Body of pancreas (tissue), 4 donors: Measurements from ENCODE around the gene CNIH1. TPM values are rescaled to one million over a fixed set of nuclear protein-coding genes. Genes with fewer than 3 reads are reported as not detected.
"Not testable (repeated sequence)": the region's sequence is repeated elsewhere in the genome, so short reads cannot be mapped to it uniquely, and the experiment has no call there.

Experiments used
- ATAC-seq: fragments of 150-250 bp; one replicate; pipeline ENCODE4 v1.9.1; 2016
- DNase-seq, 4 donors: peaks; one replicate each; pipeline ENCODE4 v3.0.0-alpha.2; 2019
- H3K27ac ChIP-seq, 4 donors: fragments of 200-600 bp; sonication (generic); 1 replicate in 3 of 4; 2 replicates in 1 of 4; pipeline versions ENCODE4 v1.5.1 to v1.6.1; 2016 to 2019; ENCODE audit warnings: mild to moderate bottlenecking in 1 of 4, mixed read lengths in 1 of 4, moderate library complexity in 1 of 4
- H3K27me3 ChIP-seq, 2 donors: fragments of 200-600 bp; sonication (generic); one replicate each; pipeline ENCODE4 v1.6.0; 2016; ENCODE audit warnings: mild to moderate bottlenecking in 1 of 2
- H3K36me3 ChIP-seq, 2 donors: fragments of 200-600 bp; sonication (generic); replicated peaks in 1 of 2; 2 replicates each; pipeline ENCODE4 v1.5.1; 2016; ENCODE audit warnings: low read depth in 2 of 2; ENCODE audit not compliant: insufficient read depth in 1 of 2
- H3K4me1 ChIP-seq: fragments of 200-600 bp; sonication (generic); one replicate; pipeline ENCODE4 v1.6.0; 2016
- H3K4me3 ChIP-seq, 2 donors: fragments of 200-600 bp; sonication (generic); 1 replicate in 1 of 2; 2 replicates in 1 of 2; pipeline ENCODE4 v1.5.1; 2016 to 2019
- H3K9me3 ChIP-seq, 3 donors: fragments of 200-600 bp; sonication (generic); 1 replicate in 2 of 3; 2 replicates in 1 of 3; pipeline ENCODE4 v1.5.1; 2016
- POLR2A ChIP-seq, 3 donors: fragments of 450-650 bp; IDR thresholded peaks; one replicate each; pipeline ENCODE4 v1.6.1; 2016; ENCODE audit warnings: antibody characterized with exemption in 3 of 3, mild to moderate bottlenecking in 2 of 3
- WGBS, 2 donors: methylation state at CpG; one replicate each; pipeline ENCODE4 v1.1.5; 2017; 5-methylcytosine and 5-hydroxymethylcytosine counted together
- intact Hi-C: fragments of 100-400 bp; cut with DNase I; formaldehyde crosslinking; loops from one replicate; pipeline ENCODE4 v1.15.1; 2023
- total RNA-seq, 2 donors: library from RNA; depleted of rRNA; stranded (reverse); fragments of >200 nt; gene quantifications; one replicate each; pipeline ENCODE4 v1.1.0, GENCODE V29; 2016
- TF ChIP-seq, protein P1 (sequence below), 7 experiments: fragments of 450-650 bp in 4 of 7; fragments of 200-600 bp in 3 of 7; sonication (generic) in 3 of 7; IDR thresholded peaks; one replicate each; pipeline ENCODE4 v1.5.1; 2016 to 2019; ENCODE audit warnings: antibody characterized with exemption in 7 of 7

CNIH1 gene
- total RNA-seq, 2 donors from 2014 or later, result 15.2 to 18.2 TPM

DNA sequence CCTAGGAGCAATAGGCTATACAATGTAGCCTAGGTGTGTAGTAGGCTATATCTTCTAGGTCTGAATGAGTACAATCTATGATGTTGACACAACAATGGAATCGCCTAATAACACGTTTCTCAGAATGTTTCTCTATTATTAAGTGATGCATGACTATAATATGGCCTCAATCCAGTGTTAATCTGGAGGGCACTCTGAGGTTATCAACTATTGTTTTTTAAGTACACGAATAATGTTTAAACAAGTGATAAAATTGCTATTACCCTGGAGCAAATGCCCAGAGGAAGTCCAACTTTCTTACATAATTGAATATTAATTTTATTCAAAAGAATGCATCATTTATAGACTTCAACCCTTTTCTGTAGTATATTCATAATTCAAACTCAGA is 16.4 kb upstream of the CNIH1 start:
- Histone ChIP-seq H3K9me3 (peaks cover 0 to 8% (median 0%) of the 10 kb centered on the region in 3 donors), H3K4me3 (no peak overlapping the region), H3K27me3 (peaks cover 0 to 21% of the 10 kb centered on the region in 2 donors), H3K4me1 (no peaks in the 10 kb centered on the region), H3K27ac (no peak overlapping the region), H3K36me3 (no peaks in the 10 kb centered on the region)
- WGBS, 2 donors, result 12 to 22% methylated on average over 3 of the region's 3 CpGs
- no peak for TF ChIP-seq POLR2A (IDR thresholded peaks at IDR 0.05)
- TF ChIP-seq, protein P1, sequence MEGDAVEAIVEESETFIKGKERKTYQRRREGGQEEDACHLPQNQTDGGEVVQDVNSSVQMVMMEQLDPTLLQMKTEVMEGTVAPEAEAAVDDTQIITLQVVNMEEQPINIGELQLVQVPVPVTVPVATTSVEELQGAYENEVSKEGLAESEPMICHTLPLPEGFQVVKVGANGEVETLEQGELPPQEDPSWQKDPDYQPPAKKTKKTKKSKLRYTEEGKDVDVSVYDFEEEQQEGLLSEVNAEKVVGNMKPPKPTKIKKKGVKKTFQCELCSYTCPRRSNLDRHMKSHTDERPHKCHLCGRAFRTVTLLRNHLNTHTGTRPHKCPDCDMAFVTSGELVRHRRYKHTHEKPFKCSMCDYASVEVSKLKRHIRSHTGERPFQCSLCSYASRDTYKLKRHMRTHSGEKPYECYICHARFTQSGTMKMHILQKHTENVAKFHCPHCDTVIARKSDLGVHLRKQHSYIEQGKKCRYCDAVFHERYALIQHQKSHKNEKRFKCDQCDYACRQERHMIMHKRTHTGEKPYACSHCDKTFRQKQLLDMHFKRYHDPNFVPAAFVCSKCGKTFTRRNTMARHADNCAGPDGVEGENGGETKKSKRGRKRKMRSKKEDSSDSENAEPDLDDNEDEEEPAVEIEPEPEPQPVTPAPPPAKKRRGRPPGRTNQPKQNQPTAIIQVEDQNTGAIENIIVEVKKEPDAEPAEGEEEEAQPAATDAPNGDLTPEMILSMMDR (IDR thresholded peaks at IDR 0.05), result no peak
- ATAC-seq (no peak), DNase-seq (no peak)
- intact Hi-C loops, result no loop called here

DNA sequence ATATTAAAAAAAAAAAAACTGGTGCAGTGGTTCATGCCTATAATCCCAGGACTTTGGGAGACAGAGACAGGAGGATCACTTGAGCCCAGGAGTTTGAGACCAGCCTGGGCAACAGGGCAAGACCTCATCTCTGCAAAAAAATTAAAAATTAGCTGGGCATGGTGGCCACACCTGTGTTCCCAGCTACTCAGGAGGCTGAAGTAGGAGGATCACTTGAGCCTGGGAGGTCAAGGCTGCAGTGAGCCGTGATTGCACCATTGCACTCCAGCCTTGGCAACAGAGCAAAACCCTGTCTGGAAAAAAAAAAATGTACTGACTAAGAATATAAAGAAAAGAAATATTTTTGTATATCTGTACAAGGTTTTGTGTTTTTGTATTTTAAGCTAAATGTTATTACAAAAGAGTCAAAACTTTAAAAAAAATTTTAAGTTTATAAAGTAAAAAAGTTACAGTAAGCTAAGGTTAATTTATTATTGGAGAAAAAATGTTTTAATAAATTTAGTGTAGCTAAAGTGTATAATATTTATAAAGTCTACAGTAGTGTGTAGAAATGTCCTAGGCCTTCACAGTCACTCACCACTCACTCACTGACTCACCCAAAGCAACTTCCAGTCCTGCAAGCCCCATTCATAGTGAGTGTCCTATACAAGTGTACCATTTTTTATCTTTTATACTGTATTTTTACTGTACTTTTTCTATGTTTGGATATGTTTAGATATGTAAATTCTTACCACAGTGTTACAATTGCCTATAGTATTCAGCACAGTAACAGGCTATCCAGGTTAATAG is 15.8 kb upstream of the CNIH1 start:
- ATAC-seq, intact Hi-C loops, H3K4me3 ChIP-seq, H3K9me3 ChIP-seq, H3K4me1 ChIP-seq, H3K27ac ChIP-seq, DNase-seq, H3K36me3 ChIP-seq: not testable (repeated sequence)
- WGBS, 2 donors, result 50 to 55% methylated on average over 1 of the region's 1 CpG
- peaks cover 0 to 17% of the 10 kb centered on the region in 2 donors for H3K27me3 ChIP-seq

DNA sequence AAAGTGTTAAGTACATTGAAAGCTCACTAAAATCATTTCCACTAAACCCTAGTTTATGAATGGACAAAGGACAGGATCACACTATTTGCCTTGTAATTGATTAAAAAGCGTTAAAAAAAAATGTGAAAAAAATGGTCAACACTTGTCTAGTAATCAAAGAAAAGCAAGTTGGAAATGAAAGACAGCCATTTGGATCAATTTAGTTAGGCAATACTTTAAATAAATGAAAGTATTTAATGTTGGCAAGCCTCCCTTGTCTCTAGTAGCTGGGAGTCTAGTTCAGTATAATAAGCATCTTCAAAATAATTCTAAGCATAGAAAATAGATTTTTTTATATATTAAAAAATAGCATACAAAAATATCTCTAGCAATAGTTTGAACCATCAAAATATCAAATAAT is 14.2 kb upstream of the CNIH1 start:
- no peak for DNase-seq
- Histone ChIP-seq H3K27me3 (peaks cover 0 to 21% of the 10 kb centered on the region in 2 donors), H3K27ac (no peak overlapping the region), H3K36me3 (no peaks in the 10 kb centered on the region), H3K9me3 (peaks cover 0 to 8% (median 0%) of the 10 kb centered on the region in 3 donors), H3K4me1 (no peaks in the 10 kb centered on the region), H3K4me3 (no peak overlapping the region)
- TF ChIP-seq, protein P1 (IDR thresholded peaks at IDR 0.05), result no peak
- no peak for TF ChIP-seq POLR2A (IDR thresholded peaks at IDR 0.05)
- ATAC-seq, result no peak
- WGBS, 2 donors, result 15 to 22% methylated on average over 1 of the region's 1 CpG
- intact Hi-C loops, result no loop called here

DNA sequence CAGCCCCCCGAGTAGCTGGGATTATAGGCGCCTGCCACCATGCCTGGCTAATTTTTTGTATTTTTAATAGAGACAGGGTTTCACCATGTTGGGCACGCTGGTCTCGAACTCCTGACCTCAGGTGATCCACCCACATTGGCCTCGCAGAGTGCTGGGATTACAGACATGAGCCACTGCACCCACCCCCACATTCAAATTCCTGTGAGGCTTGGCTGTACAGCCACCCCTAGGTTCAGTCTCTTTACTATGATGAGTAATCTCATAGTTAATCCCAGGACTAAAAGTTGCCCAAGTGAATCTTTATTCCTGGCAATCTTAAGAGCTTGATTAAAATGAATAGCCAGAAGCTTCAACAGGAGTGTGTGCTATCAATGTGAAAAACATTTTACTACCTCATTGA is 12.8 kb upstream of the CNIH1 start:
- intact Hi-C loops, H3K27ac ChIP-seq, H3K4me1 ChIP-seq, ATAC-seq, H3K4me3 ChIP-seq, DNase-seq, H3K9me3 ChIP-seq, H3K36me3 ChIP-seq: not testable (repeated sequence)
- H3K27me3 ChIP-seq, result peaks cover 0 to 21% of the 10 kb centered on the region in 2 donors
- WGBS, 2 donors, result 89 to 90% methylated on average over 5 of the region's 5 CpGs

DNA sequence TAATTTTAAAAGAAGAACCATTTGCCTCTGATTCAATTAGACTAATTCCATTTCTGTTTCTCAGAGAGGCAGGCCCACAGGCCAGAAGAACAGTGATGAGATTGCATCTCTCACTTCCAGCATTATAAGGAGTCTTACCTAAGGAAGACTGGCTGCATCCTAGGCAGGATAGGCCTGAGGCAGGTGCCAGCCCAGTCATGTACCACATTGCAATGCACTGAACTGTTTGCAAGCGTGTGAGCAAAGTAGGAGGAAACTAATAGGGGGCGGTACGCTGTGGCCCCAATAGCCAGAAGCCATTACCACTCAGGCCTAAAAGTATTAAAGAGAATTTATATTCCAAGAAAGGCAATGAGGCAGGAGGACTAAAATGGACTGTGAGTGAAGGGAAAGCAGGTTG is 12.1 kb upstream of the CNIH1 start:
- no peak for ATAC-seq
- Histone ChIP-seq H3K4me1 (no peaks in the 10 kb centered on the region), H3K4me3 (no peak overlapping the region), H3K27ac (no peak overlapping the region), H3K27me3 (peaks cover 0 to 21% of the 10 kb centered on the region in 2 donors), H3K9me3 (no peaks in the 10 kb centered on the region), H3K36me3 (no peaks in the 10 kb centered on the region)
- no peak for DNase-seq
- intact Hi-C loops, result no loop called here
- 64 to 86% methylated on average over 3 of the region's 3 CpGs for WGBS, 2 donors
- TF ChIP-seq, protein P1 (IDR thresholded peaks at IDR 0.05), result no peak
- TF ChIP-seq POLR2A (IDR thresholded peaks at IDR 0.05), result no peak

DNA sequence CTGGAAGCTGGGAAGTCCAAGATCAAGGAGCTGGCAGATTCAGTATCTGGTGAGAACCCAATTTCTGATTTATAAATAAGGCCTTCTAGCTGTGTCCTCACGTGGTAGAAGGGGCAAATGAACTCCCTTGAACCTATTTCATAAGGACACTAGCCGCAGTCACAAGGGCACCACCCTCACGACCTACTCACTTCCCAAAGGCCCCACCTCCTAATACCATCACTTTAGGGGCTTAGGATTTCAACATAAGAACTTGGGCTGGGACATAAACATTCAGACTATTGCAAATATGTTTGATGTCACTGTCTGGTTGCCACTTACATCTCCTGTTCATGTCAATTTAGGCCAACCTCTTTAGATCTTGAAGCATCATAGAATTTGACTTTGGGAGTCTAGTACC is 10.8 kb upstream of the CNIH1 start:
- no peak overlapping the region for H3K4me3 ChIP-seq
- ATAC-seq (no peak), DNase-seq (no peak)
- 74 to 88% methylated on average over 3 of the region's 3 CpGs for WGBS, 2 donors
- H3K9me3 ChIP-seq, result no peaks in the 10 kb centered on the region
- H3K4me1 ChIP-seq, result no peaks in the 10 kb centered on the region
- no peak for TF ChIP-seq POLR2A (IDR thresholded peaks at IDR 0.05)
- TF ChIP-seq, protein P1 (IDR thresholded peaks at IDR 0.05), result no peak
- no peak overlapping the region for H3K27ac ChIP-seq
- H3K36me3 ChIP-seq, result no peaks in the 10 kb centered on the region
- intact Hi-C loops, result no loop called here
- peaks cover 0 to 21% of the 10 kb centered on the region in 2 donors for H3K27me3 ChIP-seq
